Astrocyte (in vitro differentiated cells and primary cell): Measurements from ENCODE around the gene TTC7B. TPM values are rescaled to one million over a fixed set of nuclear protein-coding genes. Genes with fewer than 3 reads are reported as not detected.

Experiments
- DNase-seq: peaks from one replicate; pipeline ENCODE4 v3.0.0-alpha.2; 2010; ENCODE audit warnings: low read depth
- FAIRE-seq: peaks from 2 replicates; lab custom pipeline; 2011; peaks lifted over from hg19 to GRCh38; lab: Jason Lieb, UNC
- H2AFZ ChIP-seq: 2 replicates; pipeline ENCODE4 v1.6.0; 2012; ENCODE audit warnings: low read depth, low read length, inconsistent platforms
- H3K27ac ChIP-seq: 2 replicates; pipeline ENCODE4 v1.5.1; 2011; ENCODE audit warnings: low read depth, low read length, inconsistent platforms
- H3K27me3 ChIP-seq: 2 replicates; pipeline ENCODE4 v1.6.0; 2011; ENCODE audit warnings: low read length, inconsistent platforms; ENCODE audit not compliant: insufficient read depth
- H3K36me3 ChIP-seq: 2 replicates; pipeline ENCODE4 v1.5.1; 2011; ENCODE audit warnings: low read length, inconsistent platforms; ENCODE audit not compliant: insufficient read depth
- H3K4me1 ChIP-seq: 2 replicates; pipeline ENCODE4 v1.5.1; 2011; ENCODE audit warnings: low read length, inconsistent platforms; ENCODE audit not compliant: insufficient read depth
- H3K4me2 ChIP-seq: 2 replicates; pipeline ENCODE4 v1.6.0; 2012; ENCODE audit warnings: low read length, inconsistent platforms
- H3K4me3 ChIP-seq: 2 replicates; pipeline ENCODE4 v1.5.1; 2011; ENCODE audit warnings: low read depth, mild to moderate bottlenecking, low read length, inconsistent platforms; ENCODE audit not compliant: insufficient read depth
- H3K79me2 ChIP-seq: 2 replicates; pipeline ENCODE4 v1.6.0; 2012; ENCODE audit warnings: mild to moderate bottlenecking, low read length, inconsistent platforms; ENCODE audit not compliant: insufficient read depth
- H3K9ac ChIP-seq: 2 replicates; pipeline ENCODE4 v1.6.0; 2012; ENCODE audit warnings: mild to moderate bottlenecking, low read length, inconsistent platforms
- H3K9me3 ChIP-seq: 2 replicates; pipeline ENCODE4 v1.5.1; 2012; ENCODE audit warnings: low read depth, mild to moderate bottlenecking, low read length, inconsistent platforms; ENCODE audit not compliant: insufficient read depth
- H4K20me1 ChIP-seq: 2 replicates; pipeline ENCODE4 v1.6.0; 2012; ENCODE audit warnings: low read length, inconsistent platforms; ENCODE audit not compliant: insufficient read depth
- H3K27ac Mint-ChIP-seq: one replicate; pipeline ENCODE4 v1.8.0; 2021; ENCODE audit warnings: mild to moderate bottlenecking, mixed read lengths; ENCODE audit not compliant: unreplicated experiment
- H3K27me3 Mint-ChIP-seq: one replicate; pipeline ENCODE4 v1.8.0; 2021; ENCODE audit warnings: low read depth, mixed read lengths; ENCODE audit not compliant: unreplicated experiment
- H3K36me3 Mint-ChIP-seq: one replicate; pipeline ENCODE4 v1.8.0; 2021; ENCODE audit warnings: low read depth, mixed read lengths; ENCODE audit not compliant: unreplicated experiment
- H3K4me1 Mint-ChIP-seq: one replicate; pipeline ENCODE4 v1.8.0; 2021; ENCODE audit warnings: low read depth, mixed read lengths; ENCODE audit not compliant: unreplicated experiment
- H3K4me3 Mint-ChIP-seq: one replicate; pipeline ENCODE4 v1.8.0; 2021; ENCODE audit warnings: mild to moderate bottlenecking, moderate library complexity, mixed read lengths; ENCODE audit not compliant: unreplicated experiment
- H3K9me3 Mint-ChIP-seq: one replicate; pipeline ENCODE4 v1.8.0; 2021; ENCODE audit warnings: mild to moderate bottlenecking, mixed read lengths; ENCODE audit not compliant: unreplicated experiment
- EZH2 ChIP-seq: IDR thresholded peaks from 2 replicates; pipeline ENCODE4 v1.6.1; 2012; ENCODE audit warnings: mild to moderate bottlenecking, low read length, inconsistent platforms; ENCODE audit not compliant: insufficient read depth
- total RNA-seq: library from RNA; stranded (reverse); gene quantifications from 2 replicates; pipeline ENCODE4 v1.2.1, GENCODE V29; 2021
- TF ChIP-seq, protein P1 (sequence below): IDR thresholded peaks from 2 replicates; pipeline ENCODE4 v1.5.1; 2011; ENCODE audit warnings: low read depth, mild to moderate bottlenecking, inconsistent platforms, low read length, moderate library complexity; ENCODE audit not compliant: insufficient read depth

TTC7B gene
- total RNA-seq, 1 donor from 2014 or later: 42.1 TPM

DNA sequence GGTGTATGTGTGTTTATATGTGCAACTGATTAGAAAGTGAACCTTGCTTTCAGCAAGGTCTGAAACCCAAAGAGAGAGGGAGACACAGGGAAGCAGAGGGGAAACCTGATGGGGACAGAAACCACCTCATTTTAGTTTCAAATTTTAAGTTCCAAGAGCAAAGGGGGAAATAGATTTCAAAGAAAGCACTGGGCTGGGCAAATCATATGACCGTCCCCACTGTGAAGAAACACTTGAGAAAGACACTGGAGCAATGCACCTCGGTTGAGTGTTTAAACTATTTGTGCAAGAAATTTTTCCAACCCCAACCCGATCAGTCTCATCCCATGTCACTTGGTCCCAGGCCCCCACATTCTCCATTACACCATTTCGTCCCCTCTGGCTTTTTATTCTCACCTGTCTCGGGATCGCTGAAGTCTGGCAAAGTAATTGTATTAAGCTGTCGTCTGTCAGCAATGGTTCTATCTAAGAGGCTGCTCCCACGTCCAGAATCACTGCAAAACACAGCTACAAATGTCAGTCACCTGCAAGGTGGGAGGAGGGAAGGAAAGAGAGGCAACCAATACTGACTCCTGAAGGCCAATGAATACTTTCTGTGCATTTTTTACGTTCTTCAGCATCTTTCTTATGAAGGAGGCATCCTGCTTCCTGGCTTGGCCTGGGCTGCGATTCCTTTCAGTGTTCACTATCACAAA is 205.7 kb downstream of the TTC7B start:
- FAIRE-seq (no peak), DNase-seq (no peak)
- no peaks in the 10 kb centered on the region for H3K79me2 ChIP-seq
- H3K9ac ChIP-seq: no peak overlapping the region
- no peak overlapping the region for H3K4me2 ChIP-seq
- H3K4me3 ChIP-seq: no peak overlapping the region
- H3K27ac ChIP-seq: no peak overlapping the region
- H3K9me3 ChIP-seq: no peaks in the 10 kb centered on the region
- no peak overlapping the region for H2AFZ ChIP-seq
- no peaks in the 10 kb centered on the region for H3K27me3 ChIP-seq
- Mint-ChIP-seq H3K9me3 (no peaks in the 10 kb centered on the region), H3K36me3 (peaks cover 7% of the 10 kb centered on the region), H3K27me3 (no peaks in the 10 kb centered on the region), H3K4me3 (no peak overlapping the region), H3K27ac (no peak overlapping the region), H3K4me1 (peaks cover 16% of the 10 kb centered on the region)
- no peaks in the 10 kb centered on the region for H3K36me3 ChIP-seq
- H4K20me1 ChIP-seq: no peaks in the 10 kb centered on the region
- H3K4me1 ChIP-seq: no peaks in the 10 kb centered on the region
- no peak for TF ChIP-seq EZH2
- TF ChIP-seq, protein P1, sequence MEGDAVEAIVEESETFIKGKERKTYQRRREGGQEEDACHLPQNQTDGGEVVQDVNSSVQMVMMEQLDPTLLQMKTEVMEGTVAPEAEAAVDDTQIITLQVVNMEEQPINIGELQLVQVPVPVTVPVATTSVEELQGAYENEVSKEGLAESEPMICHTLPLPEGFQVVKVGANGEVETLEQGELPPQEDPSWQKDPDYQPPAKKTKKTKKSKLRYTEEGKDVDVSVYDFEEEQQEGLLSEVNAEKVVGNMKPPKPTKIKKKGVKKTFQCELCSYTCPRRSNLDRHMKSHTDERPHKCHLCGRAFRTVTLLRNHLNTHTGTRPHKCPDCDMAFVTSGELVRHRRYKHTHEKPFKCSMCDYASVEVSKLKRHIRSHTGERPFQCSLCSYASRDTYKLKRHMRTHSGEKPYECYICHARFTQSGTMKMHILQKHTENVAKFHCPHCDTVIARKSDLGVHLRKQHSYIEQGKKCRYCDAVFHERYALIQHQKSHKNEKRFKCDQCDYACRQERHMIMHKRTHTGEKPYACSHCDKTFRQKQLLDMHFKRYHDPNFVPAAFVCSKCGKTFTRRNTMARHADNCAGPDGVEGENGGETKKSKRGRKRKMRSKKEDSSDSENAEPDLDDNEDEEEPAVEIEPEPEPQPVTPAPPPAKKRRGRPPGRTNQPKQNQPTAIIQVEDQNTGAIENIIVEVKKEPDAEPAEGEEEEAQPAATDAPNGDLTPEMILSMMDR: no peak

DNA sequence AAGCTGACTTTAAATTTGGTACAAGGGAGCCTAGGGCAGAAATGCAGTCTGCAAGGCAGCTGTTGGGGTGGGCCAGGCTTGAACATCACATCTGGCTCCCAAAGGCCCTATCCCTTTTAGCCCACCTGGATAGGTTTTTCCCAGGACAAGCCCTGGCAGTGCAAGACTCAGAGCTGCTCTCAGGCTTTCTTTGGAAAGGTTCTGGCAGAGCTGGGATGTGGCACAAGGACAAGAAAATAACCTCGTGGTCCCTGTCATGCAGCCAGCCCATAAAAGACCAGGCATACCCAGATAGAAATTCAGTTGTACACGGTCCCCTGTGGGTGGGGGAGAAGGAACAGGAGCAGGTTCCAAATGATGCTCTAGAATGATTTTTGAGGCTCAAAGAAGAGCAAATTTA is 206.9 kb downstream of the TTC7B start:
- no peaks in the 10 kb centered on the region for H3K27me3 ChIP-seq
- H3K27ac Mint-ChIP-seq: no peak overlapping the region
- no peaks in the 10 kb centered on the region for H3K36me3 ChIP-seq
- H3K9me3 Mint-ChIP-seq: no peaks in the 10 kb centered on the region
- H3K4me2 ChIP-seq: no peak overlapping the region
- no peak for DNase-seq
- no peak for FAIRE-seq
- no peak overlapping the region for H3K9ac ChIP-seq
- no peak overlapping the region for H3K4me3 Mint-ChIP-seq
- no peak overlapping the region for H2AFZ ChIP-seq
- no peaks in the 10 kb centered on the region for H4K20me1 ChIP-seq
- no peaks in the 10 kb centered on the region for H3K4me1 ChIP-seq
- no peak overlapping the region for H3K27ac ChIP-seq
- no peaks in the 10 kb centered on the region for H3K27me3 Mint-ChIP-seq
- no peaks in the 10 kb centered on the region for H3K9me3 ChIP-seq
- peaks cover 7% of the 10 kb centered on the region for H3K36me3 Mint-ChIP-seq
- H3K4me3 ChIP-seq: no peak overlapping the region
- TF ChIP-seq, protein P1: no peak
- H3K4me1 Mint-ChIP-seq: peaks cover 11% of the 10 kb centered on the region
- no peaks in the 10 kb centered on the region for H3K79me2 ChIP-seq

DNA sequence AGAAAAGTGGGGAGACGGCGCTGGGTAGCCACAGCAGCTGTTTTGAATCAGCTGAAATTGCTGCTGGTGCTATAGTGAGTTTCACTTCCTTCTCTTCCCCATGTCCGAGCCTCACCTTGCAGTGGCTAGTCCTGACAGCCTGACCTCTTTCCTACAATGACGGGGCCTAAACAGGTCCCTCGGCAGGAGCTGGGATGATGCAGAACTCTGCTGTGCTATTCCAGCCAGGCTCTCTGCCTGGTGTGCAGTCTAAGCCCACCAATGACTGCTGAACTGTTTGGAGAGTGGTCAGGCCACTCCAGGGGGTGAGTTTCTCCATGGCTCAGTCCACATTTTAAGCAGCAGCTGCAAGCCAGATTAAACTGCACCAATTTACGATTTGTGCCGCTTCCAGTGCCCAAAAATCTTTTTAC is 207.3 kb downstream of the TTC7B start:
- Histone ChIP-seq H3K27ac (no peak overlapping the region), H3K9me3 (no peaks in the 10 kb centered on the region), H3K4me1 (no peaks in the 10 kb centered on the region), H3K27me3 (no peaks in the 10 kb centered on the region), H3K4me2 (no peak overlapping the region), H2AFZ (no peak overlapping the region), H3K36me3 (no peaks in the 10 kb centered on the region), H3K9ac (no peak overlapping the region), H3K4me3 (no peak overlapping the region), H3K79me2 (no peaks in the 10 kb centered on the region), H4K20me1 (no peaks in the 10 kb centered on the region)
- H3K9me3 Mint-ChIP-seq: no peaks in the 10 kb centered on the region
- no peak for FAIRE-seq
- no peaks in the 10 kb centered on the region for H3K27me3 Mint-ChIP-seq
- no peak overlapping the region for H3K4me3 Mint-ChIP-seq
- peaks cover 7% of the 10 kb centered on the region for H3K36me3 Mint-ChIP-seq
- TF ChIP-seq, protein P1: no peak
- no peak for TF ChIP-seq EZH2
- H3K27ac Mint-ChIP-seq: no peak overlapping the region
- DNase-seq: no peak
- peaks cover 11% of the 10 kb centered on the region for H3K4me1 Mint-ChIP-seq
